ENCODE data around the gene RRAGD. TPM values are rescaled to one million over a fixed set of nuclear protein-coding genes. Genes with fewer than 3 reads are reported as not detected.

Gene RRAGD
- total and polyA plus RNA-seq, 2 of the 8 experiments (the other 6 are each of a cell fraction or from before 2014, with no cell fraction given), result 7.2 to 30.8 TPM

DNA sequence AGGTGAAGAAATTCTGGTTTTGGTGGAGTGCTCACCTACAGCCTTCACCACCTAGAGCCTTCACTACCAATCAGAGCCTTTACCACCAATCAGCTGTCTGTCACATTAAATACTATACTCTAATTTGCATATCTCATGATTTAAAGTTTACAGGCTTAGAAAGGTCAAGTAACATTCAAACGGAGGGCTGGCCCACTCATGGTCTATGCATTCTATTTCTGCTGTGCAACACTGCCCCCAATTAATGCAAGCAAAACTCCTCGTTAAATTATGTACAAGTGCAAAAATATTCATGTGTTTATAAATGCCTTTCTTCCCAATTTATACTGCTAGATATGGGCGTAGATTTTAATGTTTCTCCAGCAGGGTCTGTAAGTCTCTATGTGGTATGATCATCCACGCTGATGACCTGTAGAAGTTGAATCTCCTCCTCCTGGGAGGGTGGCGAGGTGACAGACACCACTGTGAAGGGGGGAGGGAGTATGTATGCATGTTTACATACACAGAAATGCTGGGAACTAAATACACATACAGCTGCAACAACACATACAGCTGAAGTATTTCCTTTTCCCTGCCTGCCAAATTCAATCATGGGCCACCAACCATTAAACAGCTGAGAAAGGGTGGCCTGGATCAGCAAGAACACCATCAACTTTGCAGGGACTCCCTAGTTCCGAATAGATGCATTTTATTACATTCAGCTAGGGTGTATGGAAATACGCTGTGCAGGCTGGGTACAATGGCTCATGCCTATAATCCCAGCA is 13.1 kb downstream of the RRAGD start:
- no peak for FAIRE-seq
- no peak overlapping the region for H4K5ac ChIP-seq (ENCODE audit: insufficient read length, low read depth, low read length)
- CTCF ChIA-PET (ENCODE audit: partially characterized antibody), result interaction anchor here (0.8 to 3.0 kb wide), 6 partner anchors 10 to 213 kb away, joined by 3 to 11 read pairs (median 5); no protein-coding TSS in a partner anchor
- TF ChIP-seq POU5F1 (IDR thresholded peaks at IDR 0.05; ENCODE audit: low read depth, low read length), result no peak
- TF ChIP-seq MAFK (IDR thresholded peaks at IDR 0.05; ENCODE audit: low read depth, low read length), result no peak
- TF ChIP-seq SRF (IDR thresholded peaks at IDR 0.05; ENCODE audit: low read depth, low read length), result no peak
- TF ChIP-seq RAD21 (IDR thresholded peaks at IDR 0.05 in 1 of 2, conservative IDR thresholded peaks at IDR 0.05 in 1 of 2; ENCODE audit: low read depth in 2 of 2, low read length in 2 of 2), result no peak
- no peak for TF ChIP-seq KDM4A (IDR thresholded peaks at IDR 0.05; ENCODE audit: low read depth, low read length, severe bottlenecking)

More for the DNA sequence above, 13.1 kb downstream of the RRAGD start:
- Histone ChIP-seq H2BK12ac (ENCODE audit: low read depth, low read length) (no peak overlapping the region), H3K79me2 (ENCODE audit: control insufficient read depth in 1 of 2, insufficient read depth in 2 of 2, low read length in 2 of 2) (peaks cover 0 to 16% of the 10 kb centered on the region in 2 experiments; a peak in 1 of 4 replicates), H3K4me2 (ENCODE audit: insufficient read depth in 1 of 2, low read depth in 2 of 2, low read length in 2 of 2) (no peak overlapping the region), H4K91ac (replicated peaks; ENCODE audit: insufficient read length, low read length) (no peak overlapping the region), H4K8ac (ENCODE audit: extremely low read depth, insufficient read depth, low read length) (no peak overlapping the region), H3K9me3 (ENCODE audit: insufficient read depth in 2 of 2, low read depth in 1 of 2, low read length in 1 of 2) (no peaks in the 10 kb centered on the region), H3K9ac (replicated peaks in 1 of 4; ENCODE audit: extremely low read depth in 1 of 4, low read depth in 3 of 4, low read length in 3 of 4) (no peak overlapping the region), H3K27me3 (replicated peaks in 1 of 4; ENCODE audit: control insufficient read depth in 3 of 4, extremely low read depth in 1 of 4, insufficient read depth in 3 of 4, low read length in 3 of 4) (no peaks in the 10 kb centered on the region), H2BK5ac (ENCODE audit: low read depth, low read length) (no peak overlapping the region), H2BK15ac (ENCODE audit: low read length) (no peak overlapping the region), H2BK20ac (ENCODE audit: low read length) (no peak overlapping the region), H3K56ac (replicated peaks; ENCODE audit: insufficient read length, low read depth, low read length) (no peak overlapping the region), H3K23me2 (ENCODE audit: low read depth, low read length) (no peaks in the 10 kb centered on the region), H3K79me1 (ENCODE audit: low read depth, low read length) (peaks cover 5% of the 10 kb centered on the region; the same call in 1 of the 2 replicates), H2AK5ac (ENCODE audit: low read depth, low read length) (no peak overlapping the region), H4K20me1 (replicated peaks in 1 of 2; ENCODE audit: control insufficient read depth in 1 of 2, insufficient read depth in 2 of 2, low read length in 2 of 2) (no peaks in the 10 kb centered on the region), H3K4me1 (replicated peaks in 1 of 4; ENCODE audit: control insufficient read depth in 3 of 4, insufficient read depth in 4 of 4, low read length in 3 of 4) (peaks cover 0 to 7% (median 0%) of the 10 kb centered on the region in 4 experiments; a peak in 1 of 7 replicates), H3K14ac (ENCODE audit: insufficient read length) (no peak overlapping the region), H3K36me3 (ENCODE audit: control insufficient read depth in 2 of 4, insufficient read depth in 4 of 4, low read length in 3 of 4) (no peaks in the 10 kb centered on the region), H3K18ac (ENCODE audit: extremely low read depth, low read length) (no peak overlapping the region), H3K27ac (ENCODE audit: low read depth, low read length) (no peak overlapping the region), H3K4me3 (ENCODE audit: extremely low read depth in 1 of 4, insufficient read depth in 2 of 4, low read depth in 3 of 4, low read length in 4 of 4) (no peak overlapping the region), H2BK120ac (replicated peaks; ENCODE audit: low read depth, low read length) (no peak overlapping the region), H3K23ac (ENCODE audit: insufficient read length) (no peak overlapping the region), H2AFZ (ENCODE audit: low read length) (no peak overlapping the region), H3K4ac (replicated peaks; ENCODE audit: insufficient read length, low read depth, low read length) (no peak overlapping the region)
- POLR2A ChIA-PET (ENCODE audit: partially characterized antibody), result no interaction called here
- WGBS, 2 experiments (ENCODE audit: extremely low coverage in 1 of 2, insufficient coverage in 1 of 2, insufficient read length in 1 of 2, insufficient replicate concordance in 2 of 2, low coverage in 1 of 2, low lambda C conversion rate in 2 of 2, missing lambda C conversion rate in 1 of 2), result 92% methylated on average over 7 of the region's 7 CpGs; no CpG with 5 or more reads in 1 of the 2 experiments
- no peak for DNase-seq (ENCODE audit: low read depth in 1 of 2, low spot score in 2 of 2)
